ENCODE measurements around the gene AK4.

AK4 gene

GRCh38 chr1:65176056-65176450, 28.1 kb downstream of the AK4 start:
- no peak for TF ChIP-seq CTCF (conservative IDR thresholded peaks at IDR 0.05; ENCODE audit: low read depth, low read length)
- Histone ChIP-seq H3K79me2 (ENCODE audit: insufficient read depth, low read depth) (no peaks in the 10 kb centered on the region), H3K27ac (no peak overlapping the region), H4K20me1 (ENCODE audit: insufficient read depth) (no peaks in the 10 kb centered on the region), H3K27me3 (ENCODE audit: insufficient read depth, low read depth) (peaks cover 5% of the 10 kb centered on the region; the same call in 1 of the 2 replicates), H3K4me1 (ENCODE audit: low read depth, poor library complexity, severe bottlenecking) (peaks cover 10% of the 10 kb centered on the region), H2AFZ (ENCODE audit: low read depth) (no peak overlapping the region), H3K4me3 (IDR thresholded peaks at IDR 0.05; ENCODE audit: insufficient read depth, low read depth, low read length) (no peak overlapping the region), H3K9ac (no peak overlapping the region), H3K36me3 (ENCODE audit: insufficient read depth) (no peaks in the 10 kb centered on the region), H3K4me2 (no peak overlapping the region)

- Histone ChIP-seq H3K4me2 (no peak overlapping the region), H3K4me1 (ENCODE audit: low read depth, poor library complexity, severe bottlenecking) (peaks cover 10% of the 10 kb centered on the region), H3K27me3 (ENCODE audit: insufficient read depth, low read depth) (peaks cover 5% of the 10 kb centered on the region; the same call in 1 of the 2 replicates), H3K27ac (no peak overlapping the region), H4K20me1 (ENCODE audit: insufficient read depth) (no peaks in the 10 kb centered on the region), H3K79me2 (ENCODE audit: insufficient read depth, low read depth) (no peaks in the 10 kb centered on the region), H2AFZ (ENCODE audit: low read depth) (no peak overlapping the region), H3K36me3 (ENCODE audit: insufficient read depth) (no peaks in the 10 kb centered on the region), H3K9ac (no peak overlapping the region), H3K4me3 (IDR thresholded peaks at IDR 0.05; ENCODE audit: insufficient read depth, low read depth, low read length) (no peak overlapping the region)
- TF ChIP-seq CTCF (conservative IDR thresholded peaks at IDR 0.05; ENCODE audit: low read depth, low read length): no peak
These were observed 28.6 kb downstream of the AK4 start for GRCh38 chr1:65176591-65176990.

DNA sequence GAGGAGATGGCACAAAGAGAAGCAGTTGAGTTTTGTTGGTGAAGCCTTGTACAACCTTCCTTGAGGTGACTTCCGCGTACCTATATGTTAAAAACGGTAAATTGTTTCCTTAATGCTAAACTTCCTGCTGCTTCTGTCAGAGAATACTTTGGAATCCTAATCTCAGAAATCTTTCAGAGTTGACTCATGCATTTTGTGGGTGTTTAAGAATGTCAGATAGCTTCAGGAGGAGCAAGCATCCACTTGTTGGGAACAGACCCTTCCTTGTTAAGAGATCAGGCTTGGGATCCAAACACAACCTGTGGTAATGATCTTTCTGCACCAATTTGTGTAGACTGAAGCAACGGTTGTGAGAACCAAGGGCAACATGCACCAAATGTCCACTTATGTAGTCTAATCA, 29.5 kb downstream of the AK4 start:
- Histone ChIP-seq H3K4me1 (ENCODE audit: low read depth, poor library complexity, severe bottlenecking) (peaks cover 10% of the 10 kb centered on the region), H3K27me3 (ENCODE audit: insufficient read depth, low read depth) (peaks cover 5% of the 10 kb centered on the region; the same call in 1 of the 2 replicates), H2AFZ (ENCODE audit: low read depth) (no peak overlapping the region), H3K9ac (no peak overlapping the region), H4K20me1 (ENCODE audit: insufficient read depth) (no peaks in the 10 kb centered on the region), H3K36me3 (ENCODE audit: insufficient read depth) (no peaks in the 10 kb centered on the region), H3K4me2 (no peak overlapping the region), H3K79me2 (ENCODE audit: insufficient read depth, low read depth) (no peaks in the 10 kb centered on the region), H3K27ac (no peak overlapping the region), H3K4me3 (IDR thresholded peaks at IDR 0.05; ENCODE audit: insufficient read depth, low read depth, low read length) (no peak overlapping the region)
- no peak for TF ChIP-seq CTCF (conservative IDR thresholded peaks at IDR 0.05; ENCODE audit: low read depth, low read length)

DNA sequence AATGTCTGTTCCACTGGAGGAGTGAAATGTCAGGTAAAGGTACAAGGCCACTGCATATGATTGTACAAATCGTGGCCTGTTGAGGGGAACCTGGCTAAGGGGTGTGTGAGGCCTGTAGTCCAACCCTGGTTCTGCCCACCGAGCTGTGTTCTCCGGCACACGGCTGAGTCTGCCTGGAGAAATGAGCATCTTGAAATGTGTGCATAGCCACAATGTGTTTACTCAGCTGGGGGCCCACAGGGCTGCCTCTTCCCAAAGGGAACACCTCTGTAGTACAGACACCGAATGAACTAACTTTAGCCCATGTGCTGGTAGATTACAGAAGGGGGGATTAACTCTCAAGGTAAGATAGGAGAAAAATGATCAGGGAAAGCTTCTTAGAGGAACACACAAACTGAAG, 30.2 kb downstream of the AK4 start:
- no peak overlapping the region for H3K4me3 ChIP-seq (IDR thresholded peaks at IDR 0.05; ENCODE audit: insufficient read depth, low read depth, low read length)
- TF ChIP-seq CTCF (conservative IDR thresholded peaks at IDR 0.05; ENCODE audit: low read depth, low read length): no peak
- H3K4me1 ChIP-seq (ENCODE audit: low read depth, poor library complexity, severe bottlenecking): peaks cover 10% of the 10 kb centered on the region
- H3K79me2 ChIP-seq (ENCODE audit: insufficient read depth, low read depth): no peaks in the 10 kb centered on the region
- no peaks in the 10 kb centered on the region for H3K36me3 ChIP-seq (ENCODE audit: insufficient read depth)
- H3K4me2 ChIP-seq: no peak overlapping the region
- H4K20me1 ChIP-seq (ENCODE audit: insufficient read depth): no peaks in the 10 kb centered on the region
- H2AFZ ChIP-seq (ENCODE audit: low read depth): no peak overlapping the region
- no peak overlapping the region for H3K9ac ChIP-seq
- H3K27ac ChIP-seq: no peak overlapping the region
- peaks cover 5% of the 10 kb centered on the region; the same call in 1 of the 2 replicates for H3K27me3 ChIP-seq (ENCODE audit: insufficient read depth, low read depth)
